H1 (cell line): ENCODE measurements around the gene UBE2K. TPM values are rescaled to one million over a fixed set of nuclear protein-coding genes. Genes with fewer than 3 reads are reported as not detected.

ENCODE experiments used
- CTCF ChIA-PET: fragments of 300-600 bp; sonication (Branson Sonifier 250); formaldehyde crosslinking; loops from one replicate; lab custom pipeline; 2021; ENCODE audit not compliant: partially characterized antibody; lab: Charles Lee
- POLR2A ChIA-PET: fragments of 300-600 bp; sonication (Branson Sonifier 250); formaldehyde crosslinking; loops from one replicate; lab custom pipeline; 2021; ENCODE audit warnings: inconsistent platforms; ENCODE audit not compliant: partially characterized antibody; lab: Charles Lee
- DNase-seq, 2 experiments: peaks; one replicate each; pipeline versions ENCODE4 v3.0.0 to v3.0.0-alpha.2; 2010 to 2022; ENCODE audit warnings: low spot score in 2 of 2, low read depth in 1 of 2, mixed read lengths in 1 of 2
- FAIRE-seq: peaks from 2 replicates; lab custom pipeline; 2011; peaks lifted over from hg19 to GRCh38; lab: Jason Lieb, UNC
- H2AFZ ChIP-seq: 2 replicates; pipeline ENCODE4 v1.8.1; 2012; ENCODE audit warnings: low read length, inconsistent platforms
- H2AK5ac ChIP-seq: 2 replicates; pipeline ENCODE4 v1.6.1; 2013; ENCODE audit warnings: low read depth, low read length
- H2BK120ac ChIP-seq: replicated peaks from 2 replicates; pipeline ENCODE3; 2013; ENCODE audit warnings: low read depth, low read length, inconsistent platforms
- H2BK12ac ChIP-seq: 2 replicates; pipeline ENCODE4 v1.6.1; 2013; ENCODE audit warnings: low read depth, low read length
- H2BK15ac ChIP-seq: 2 replicates; pipeline ENCODE4 v1.6.1; 2013; ENCODE audit warnings: low read length
- H2BK20ac ChIP-seq: 2 replicates; pipeline ENCODE4 v1.6.1; 2013; ENCODE audit warnings: low read length
- H2BK5ac ChIP-seq: 2 replicates; pipeline ENCODE4 v1.6.1; 2013; ENCODE audit warnings: low read depth, low read length
- H3K14ac ChIP-seq: 2 replicates; pipeline ENCODE4 v1.6.1; 2013; ENCODE audit warnings: inconsistent platforms; ENCODE audit not compliant: insufficient read length
- H3K18ac ChIP-seq: 2 replicates; pipeline ENCODE4 v1.6.1; 2013; ENCODE audit warnings: low read length; ENCODE audit errors: extremely low read depth
- H3K23ac ChIP-seq: 2 replicates; pipeline ENCODE4 v1.6.1; 2013; ENCODE audit warnings: inconsistent platforms; ENCODE audit not compliant: insufficient read length
- H3K23me2 ChIP-seq: 2 replicates; pipeline ENCODE4 v1.6.1; 2013; ENCODE audit warnings: low read depth, low read length
- H3K27ac ChIP-seq: 2 replicates; pipeline ENCODE4 v1.6.1; 2011; ENCODE audit warnings: low read depth, low read length, inconsistent platforms
- H3K27me3 ChIP-seq, 4 experiments: replicated peaks in 1 of 4; 1 replicate in 1 of 4; 2 replicates in 3 of 4; pipeline versions ENCODE4 v1.6.1 to v1.8.1; 2011 to 2013; ENCODE audit warnings: low read length in 3 of 4, mild to moderate bottlenecking in 3 of 4, inconsistent platforms in 2 of 4, mixed read lengths in 2 of 4, moderate library complexity in 1 of 4; ENCODE audit not compliant: control insufficient read depth in 3 of 4, insufficient read depth in 3 of 4; ENCODE audit errors: extremely low read depth in 1 of 4
- H3K36me3 ChIP-seq, 4 experiments: 2 replicates each; pipeline versions ENCODE4 v1.6.1 to v1.8.1; 2011 to 2013; ENCODE audit warnings: mild to moderate bottlenecking in 4 of 4, low read length in 3 of 4, moderate library complexity in 2 of 4, control low read depth in 1 of 4, inconsistent platforms in 1 of 4; ENCODE audit not compliant: insufficient read depth in 4 of 4, control insufficient read depth in 2 of 4
- H3K4ac ChIP-seq: replicated peaks from 2 replicates; pipeline ENCODE3; 2013; ENCODE audit warnings: low read length, low read depth, mixed read lengths, inconsistent platforms; ENCODE audit not compliant: insufficient read length
- H3K4me1 ChIP-seq, 4 experiments: replicated peaks in 1 of 4; 1 replicate in 1 of 4; 2 replicates in 3 of 4; pipeline versions ENCODE4 v1.6.1 to v1.8.1; 2011 to 2013; ENCODE audit warnings: low read length in 3 of 4, inconsistent platforms in 2 of 4, mixed read lengths in 1 of 4; ENCODE audit not compliant: insufficient read depth in 4 of 4, control insufficient read depth in 3 of 4
- H3K4me2 ChIP-seq, 2 experiments: 2 replicates each; pipeline versions ENCODE4 v1.6.1 to v1.8.1; 2011 to 2013; ENCODE audit warnings: low read depth in 2 of 2, low read length in 2 of 2, control low read depth in 1 of 2, inconsistent platforms in 1 of 2, mild to moderate bottlenecking in 1 of 2; ENCODE audit not compliant: insufficient read depth in 1 of 2
- H3K4me3 ChIP-seq, 4 experiments: fragments of 200-600, 300-600 bp in 1 of 4; sonication (generic), shearing (Covaris generic), sonication (Bioruptor Twin) in 1 of 4; 2 replicates each; pipeline versions ENCODE4 v1.5.1 to v1.8.1; 2011 to 2016; ENCODE audit warnings: low read length in 4 of 4, low read depth in 3 of 4, control low read depth in 2 of 4, inconsistent platforms in 2 of 4, mild to moderate bottlenecking in 2 of 4, mixed read lengths in 1 of 4, moderate library complexity in 1 of 4; ENCODE audit not compliant: insufficient read depth in 2 of 4; ENCODE audit errors: extremely low read depth in 1 of 4
- H3K56ac ChIP-seq: replicated peaks from 2 replicates; pipeline ENCODE3; 2013; ENCODE audit warnings: low read depth, mild to moderate bottlenecking, mixed read lengths, low read length, inconsistent platforms; ENCODE audit not compliant: insufficient read length
- H3K79me1 ChIP-seq: 2 replicates; pipeline ENCODE4 v1.6.1; 2013; ENCODE audit warnings: low read depth, low read length, control low read depth
- H3K79me2 ChIP-seq, 2 experiments: 2 replicates each; pipeline versions ENCODE4 v1.6.1 to v1.8.1; 2012 to 2013; ENCODE audit warnings: low read length in 2 of 2, mild to moderate bottlenecking in 2 of 2, inconsistent platforms in 1 of 2; ENCODE audit not compliant: insufficient read depth in 2 of 2, control insufficient read depth in 1 of 2
- H3K9ac ChIP-seq, 4 experiments: replicated peaks in 1 of 4; 1 replicate in 1 of 4; 2 replicates in 3 of 4; pipeline versions ENCODE4 v1.6.1 to v1.8.1; 2011 to 2013; ENCODE audit warnings: low read depth in 3 of 4, low read length in 3 of 4, control low read depth in 2 of 4, mild to moderate bottlenecking in 2 of 4, moderate library complexity in 2 of 4, inconsistent platforms in 1 of 4; ENCODE audit errors: extremely low read depth in 1 of 4
- H3K9me3 ChIP-seq, 2 experiments: 2 replicates each; pipeline versions ENCODE4 v1.6.1 to v1.8.1; 2012 to 2013; ENCODE audit warnings: mild to moderate bottlenecking in 2 of 2, moderate library complexity in 2 of 2, control low read depth in 1 of 2, inconsistent platforms in 1 of 2, low read depth in 1 of 2, low read length in 1 of 2, mixed read lengths in 1 of 2; ENCODE audit not compliant: insufficient read depth in 2 of 2
- H4K20me1 ChIP-seq, 2 experiments: replicated peaks in 1 of 2; 2 replicates each; pipeline versions ENCODE3 to v1.8.1; 2011 to 2013; ENCODE audit warnings: inconsistent platforms in 2 of 2, low read length in 2 of 2, mild to moderate bottlenecking in 1 of 2; ENCODE audit not compliant: insufficient read depth in 2 of 2, control insufficient read depth in 1 of 2
- H4K5ac ChIP-seq: 2 replicates; pipeline ENCODE4 v1.6.1; 2013; ENCODE audit warnings: low read length, low read depth, mixed read lengths, inconsistent platforms; ENCODE audit not compliant: insufficient read length
- H4K8ac ChIP-seq: 2 replicates; pipeline ENCODE4 v1.8.0; 2013; ENCODE audit warnings: mild to moderate bottlenecking, moderate library complexity, low read length, inconsistent platforms; ENCODE audit not compliant: insufficient read depth; ENCODE audit errors: extremely low read depth
- H4K91ac ChIP-seq: replicated peaks from 2 replicates; pipeline ENCODE3; 2013; ENCODE audit warnings: low read length, mixed read lengths, inconsistent platforms; ENCODE audit not compliant: insufficient read length
- CTBP2 ChIP-seq: IDR thresholded peaks from 2 replicates; pipeline ENCODE4 v1.7.0; 2011; ENCODE audit warnings: borderline replicate concordance, mild to moderate bottlenecking, moderate library complexity, mixed read lengths, low read length; ENCODE audit not compliant: insufficient read depth, insufficient read length
- RBBP5 ChIP-seq: IDR thresholded peaks from 2 replicates; pipeline ENCODE4 v1.7.1; 2012; ENCODE audit warnings: low read depth, mild to moderate bottlenecking, inconsistent platforms, low read length, moderate library complexity, borderline replicate concordance
- SUZ12 ChIP-seq: fragments of 200-600 bp; sonication (generic); IDR thresholded peaks from 2 replicates; pipeline ENCODE4 v1.6.1; 2012; ENCODE audit warnings: mild to moderate bottlenecking, inconsistent platforms, low read length, moderate library complexity, mixed read lengths
- ZNF274 ChIP-seq: IDR thresholded peaks from 2 replicates; pipeline ENCODE4 v1.7.0; 2012; ENCODE audit warnings: low read length, borderline replicate concordance; ENCODE audit errors: extremely low read depth
- WGBS, 2 experiments: shearing (Covaris generic) in 1 of 2; methylation state at CpG; one replicate each; pipeline versions ENCODE4 v1.1.6 to v1.1.7; 2013 to 2015; ENCODE audit warnings: low lambda C conversion rate in 2 of 2, mixed read lengths in 2 of 2, inconsistent platforms in 1 of 2, low coverage in 1 of 2, missing lambda C conversion rate in 1 of 2; ENCODE audit not compliant: insufficient replicate concordance in 2 of 2, insufficient coverage in 1 of 2, insufficient read length in 1 of 2; ENCODE audit errors: extremely low coverage in 1 of 2, missing lambda C conversion rate in 1 of 2; 5-methylcytosine and 5-hydroxymethylcytosine counted together
- polyA plus RNA-seq, 7 experiments: library from polyadenylated mRNA; depleted of rRNA in 3 of 7; stranded (reverse) in 5 of 7; unstranded in 2 of 7; fragments of >200 nt in 5 of 7; fragments of 200-250 nt in 2 of 7; gene quantifications; 1 replicate in 5 of 7; 2 replicates in 1 of 7; 4 replicates in 1 of 7; pipeline versions ENCODE4 v1.2.1 to v1.2.3, GENCODE V29; 2011 to 2013; ENCODE audit warnings: missing spikeins in 2 of 7, mixed read lengths in 2 of 7
- total RNA-seq: library from RNA; stranded (reverse); fragmentation: NEBNext Ultra II Directional; extraction: Animal tissue kit (Norgen Biotek cat#: 25700); gene quantifications from 2 replicates; pipeline ENCODE4 v1.2.1, GENCODE V29; 2021

The UBE2K gene
- total and polyA plus RNA-seq, 2 of the 8 experiments (the other 6 are each of a cell fraction or from before 2014, with no cell fraction given), result 53.6 to 174 TPM

GRCh38 chr4:39649639-39650265 lies 48.2 kb upstream of the UBE2K start:
- H4K20me1 ChIP-seq, result no peaks in the 10 kb centered on the region
- no peak for FAIRE-seq

More at GRCh38 chr4:39649639-39650265, 48.2 kb upstream of the UBE2K start:
- 87% methylated on average over 2 of the region's 2 CpGs; no CpG with 5 or more reads in 1 of the 2 experiments for WGBS, 2 experiments
- Histone ChIP-seq H4K5ac (no peak overlapping the region), H3K79me2 (no peaks in the 10 kb centered on the region), H2BK15ac (no peak overlapping the region), H3K27me3 (no peaks in the 10 kb centered on the region), H3K18ac (no peak overlapping the region), H3K4me2 (no peak overlapping the region), H3K4me3 (no peak overlapping the region), H3K79me1 (no peaks in the 10 kb centered on the region), H3K14ac (no peak overlapping the region), H3K56ac (no peak overlapping the region), H3K9ac (no peak overlapping the region), H3K4me1 (no peaks in the 10 kb centered on the region), H2BK12ac (no peak overlapping the region), H2AFZ (no peak overlapping the region), H2AK5ac (no peak overlapping the region), H3K23ac (no peak overlapping the region), H3K27ac (no peak overlapping the region; the same call in 1 of the 2 replicates), H3K9me3 (no peaks in the 10 kb centered on the region), H4K8ac (no peak overlapping the region), H2BK20ac (no peak overlapping the region), H2BK120ac (no peak overlapping the region), H4K91ac (no peak overlapping the region), H2BK5ac (no peak overlapping the region), H3K4ac (no peak overlapping the region), H3K36me3 (no peaks in the 10 kb centered on the region), H3K23me2 (no peaks in the 10 kb centered on the region)
- CTCF ChIA-PET, result interaction anchor here (0.7 kb wide), 1 partner anchor 1335 kb away, joined by 3 read pairs; no protein-coding TSS in a partner anchor
- POLR2A ChIA-PET, result interaction anchor here (0.9 to 1.0 kb wide), 2 partner anchors 9 to 11 kb away, joined by 3 read pairs; partner anchors contain the start of gene SMIM14
- no peak for DNase-seq
- no peak for TF ChIP-seq CTBP2
- no peak for TF ChIP-seq RBBP5
- no peak for TF ChIP-seq ZNF274
- TF ChIP-seq SUZ12, result no peak
